Ovary (tissue), 9 donors: ENCODE results near the gene ESYT2. TPM values are rescaled to one million over a fixed set of nuclear protein-coding genes. Genes with fewer than 3 reads are reported as not detected.

Source experiments
- DNase-seq, 5 donors: peaks; one replicate each; pipeline ENCODE4 v3.0.0-alpha.2; 2019 to 2020
- H3K27ac ChIP-seq, 2 donors: fragments of 200-600 bp; one replicate each; pipeline versions ENCODE4 v1.5.1 to v1.8.0; 2019 to 2022
- H3K27me3 ChIP-seq: fragments of 200-600 bp; one replicate; pipeline ENCODE4 v1.8.0; 2022
- H3K36me3 ChIP-seq: fragments of 200-600 bp; sonication (generic); one replicate; pipeline ENCODE4 v1.5.1; 2019
- H3K4me1 ChIP-seq: one replicate; pipeline ENCODE4 v1.8.1; 2013; ENCODE audit warnings: mild to moderate bottlenecking, moderate library complexity; ENCODE audit not compliant: insufficient read depth
- H3K4me3 ChIP-seq: fragments of 200-600 bp; sonication (generic); one replicate; pipeline ENCODE4 v1.5.1; 2017
- H3K9me3 ChIP-seq, 2 donors: fragments of 200-600 bp in 1 of 2; sonication (generic) in 1 of 2; one replicate each; pipeline versions ENCODE4 v1.5.1 to v1.8.1; 2013 to 2019; ENCODE audit warnings: mild to moderate bottlenecking in 1 of 2, moderate library complexity in 1 of 2
- EP300 ChIP-seq: sonication (generic); formaldehyde crosslinking; IDR thresholded peaks from one replicate; pipeline ENCODE4 v1.6.1; 2017; ENCODE audit warnings: antibody characterized with exemption
- POLR2A ChIP-seq: fragments of 450-650 bp; IDR thresholded peaks from one replicate; pipeline ENCODE4 v1.6.1; 2017; ENCODE audit warnings: antibody characterized with exemption, mild to moderate bottlenecking, moderate library complexity
- WGBS, 3 donors: extraction: QIAGEN DNeasy Blood & Tissue Kit in 1 of 3; methylation state at CpG; one replicate each; pipeline versions ENCODE4 v1.1.5 to v1.1.7; 2013 to 2017; 5-methylcytosine and 5-hydroxymethylcytosine counted together
- intact Hi-C, 4 donors: fragments of 100-400 bp; cut with DNase I; formaldehyde crosslinking; loops; one replicate each; pipeline versions ENCODE4 v1.11.0 to v1.15.1; 2022 to 2023
- polyA plus RNA-seq, 2 donors: library from polyadenylated mRNA; stranded (reverse); fragments of 200-250 nt in 1 of 2; fragments of 350-450 nt in 1 of 2; fragmentation: Illumina TruSeq in 1 of 2; extraction: RNeasy Lipid Tissue Mini Kit (QIAGEN cat#74804) in 1 of 2; gene quantifications; one replicate each; pipeline ENCODE4 v1.2.3, GENCODE V29; 2013 to 2014
- total RNA-seq, 7 donors: library from RNA; depleted of rRNA in 2 of 7; stranded (reverse); fragments of >200 nt in 2 of 7; fragmentation: NEBNext Ultra II Directional in 3 of 7; extraction: Animal tissue kit (Norgen Biotek cat#: 25700) in 3 of 7; gene quantifications; one replicate each; pipeline versions ENCODE4 v1.1.0 to v1.2.4, GENCODE V29; 2016 to 2023
- TF ChIP-seq, protein P1 (sequence below), 3 donors: fragments of 450-650 bp in 2 of 3; fragments of 200-600 bp in 1 of 3; IDR thresholded peaks; one replicate each; pipeline versions ENCODE4 v1.5.1 to v1.8.0; 2016 to 2022; ENCODE audit warnings: antibody characterized with exemption in 3 of 3, mild to moderate bottlenecking in 1 of 3
- donor health status: DM: no; HTN: no; CAD: no; lungs with moderate emphysema.
- donor health status: DM: no; HTN: no; CAD: no.
- donor health status: Bipolar disorder and iron deficiency.
- donor health status: DM: yes; HTN: yes; CAD: no.
- donor health status: DM: no; HTN: no; CAD: no.
- donor health status: DM: yes; HTN: yes; CAD: no.

Gene ESYT2
- total and polyA plus RNA-seq, 9 donors, result 42.7 to 147 (median 91.6) TPM

DNA sequence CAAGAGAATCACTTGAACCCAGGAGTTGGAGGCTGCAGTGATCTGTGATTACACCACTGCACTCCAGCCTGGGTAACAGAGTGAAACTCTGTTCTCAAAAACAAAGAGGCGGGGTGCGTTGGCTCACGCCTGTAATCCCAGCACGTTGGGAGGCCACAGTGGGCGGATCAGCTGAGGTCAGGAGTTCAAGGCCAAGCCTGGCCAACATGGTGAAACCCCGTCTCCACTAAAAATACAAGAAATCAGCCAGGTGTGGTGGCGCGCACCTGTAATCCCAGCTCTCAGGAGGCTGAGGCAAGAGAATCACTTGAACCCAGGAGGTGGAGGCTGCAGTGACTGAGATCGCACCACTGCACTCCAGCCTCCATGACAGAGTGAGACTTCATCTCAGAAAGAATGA lies 82.4 kb downstream of the ESYT2 start:
- Histone ChIP-seq H3K9me3 (no peaks in the 10 kb centered on the region), H3K4me1 (peaks cover 3% of the 10 kb centered on the region), H3K27me3 (no peaks in the 10 kb centered on the region), H3K36me3 (no peaks in the 10 kb centered on the region), H3K27ac (no peak overlapping the region), H3K4me3 (no peak overlapping the region)
- no peak for DNase-seq
- intact Hi-C loops, result no loop called here
- TF ChIP-seq, protein P1, sequence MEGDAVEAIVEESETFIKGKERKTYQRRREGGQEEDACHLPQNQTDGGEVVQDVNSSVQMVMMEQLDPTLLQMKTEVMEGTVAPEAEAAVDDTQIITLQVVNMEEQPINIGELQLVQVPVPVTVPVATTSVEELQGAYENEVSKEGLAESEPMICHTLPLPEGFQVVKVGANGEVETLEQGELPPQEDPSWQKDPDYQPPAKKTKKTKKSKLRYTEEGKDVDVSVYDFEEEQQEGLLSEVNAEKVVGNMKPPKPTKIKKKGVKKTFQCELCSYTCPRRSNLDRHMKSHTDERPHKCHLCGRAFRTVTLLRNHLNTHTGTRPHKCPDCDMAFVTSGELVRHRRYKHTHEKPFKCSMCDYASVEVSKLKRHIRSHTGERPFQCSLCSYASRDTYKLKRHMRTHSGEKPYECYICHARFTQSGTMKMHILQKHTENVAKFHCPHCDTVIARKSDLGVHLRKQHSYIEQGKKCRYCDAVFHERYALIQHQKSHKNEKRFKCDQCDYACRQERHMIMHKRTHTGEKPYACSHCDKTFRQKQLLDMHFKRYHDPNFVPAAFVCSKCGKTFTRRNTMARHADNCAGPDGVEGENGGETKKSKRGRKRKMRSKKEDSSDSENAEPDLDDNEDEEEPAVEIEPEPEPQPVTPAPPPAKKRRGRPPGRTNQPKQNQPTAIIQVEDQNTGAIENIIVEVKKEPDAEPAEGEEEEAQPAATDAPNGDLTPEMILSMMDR (IDR thresholded peaks at IDR 0.05), result no peak
- no peak for TF ChIP-seq EP300
- no peak for TF ChIP-seq POLR2A
- WGBS, 3 donors, result 75 to 80% (median 79%) methylated on average over 9 of the region's 9 CpGs

DNA sequence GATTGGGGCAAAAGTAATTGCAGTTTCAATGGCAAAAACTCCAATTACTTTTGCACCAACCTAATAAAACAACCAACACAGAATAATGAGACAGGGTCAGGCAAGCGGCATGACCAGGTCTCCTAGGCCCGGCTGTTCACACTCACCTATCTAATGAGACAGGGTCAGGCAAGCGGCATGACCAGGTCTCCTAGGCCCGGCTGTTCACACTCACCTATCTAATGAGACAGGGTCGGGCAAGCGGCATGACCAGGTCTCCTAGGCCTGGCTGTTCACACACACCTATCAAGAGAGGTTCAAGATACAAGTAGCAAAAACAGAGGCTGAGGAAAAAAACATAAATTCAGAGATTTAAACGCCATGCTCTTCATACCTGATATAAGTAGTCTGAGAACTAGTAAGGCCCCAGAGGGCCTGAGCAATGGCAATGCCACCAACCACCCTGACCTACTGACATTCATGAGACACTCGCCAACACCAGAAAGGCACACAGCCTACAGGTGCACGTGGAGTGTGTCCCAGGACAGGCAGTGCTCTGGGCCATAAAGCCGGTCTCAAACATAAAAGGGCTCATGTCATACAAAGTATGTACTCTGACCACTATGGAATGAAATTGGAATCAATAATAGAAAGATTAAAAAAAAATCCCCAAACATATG lies 84.1 kb downstream of the ESYT2 start:
- Histone ChIP-seq H3K4me3 (no peak overlapping the region), H3K36me3 (no peaks in the 10 kb centered on the region), H3K27me3 (no peaks in the 10 kb centered on the region), H3K4me1 (peaks cover 5% of the 10 kb centered on the region), H3K9me3 (no peaks in the 10 kb centered on the region), H3K27ac (no peak overlapping the region)
- TF ChIP-seq, protein P1 (IDR thresholded peaks at IDR 0.05), result no peak
- TF ChIP-seq POLR2A (no peak), EP300 (no peak)
- no peak for DNase-seq
- intact Hi-C loops, result no loop called here
- 36 to 68% (median 56%) methylated on average over 10 of the region's 10 CpGs for WGBS, 3 donors

DNA sequence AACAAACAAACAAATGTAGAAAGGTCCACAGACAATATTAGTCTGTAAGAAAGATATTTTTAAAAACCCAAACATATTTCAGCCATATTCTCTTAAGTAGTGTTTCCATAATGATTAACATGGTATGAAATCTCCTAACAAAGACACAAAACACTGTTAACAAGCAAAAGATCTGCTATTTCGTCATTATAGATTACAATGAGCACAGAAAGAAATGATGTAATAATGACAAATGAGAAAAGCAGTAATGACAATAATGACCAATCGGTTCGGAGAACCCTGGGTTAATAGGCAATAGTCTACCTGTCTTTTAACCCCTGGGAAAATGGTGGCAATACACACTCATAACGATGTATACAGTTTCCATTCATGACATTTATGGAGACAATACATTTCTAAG lies 85.2 kb downstream of the ESYT2 start:
- Histone ChIP-seq H3K27me3 (no peaks in the 10 kb centered on the region), H3K36me3 (no peaks in the 10 kb centered on the region), H3K27ac (no peak overlapping the region), H3K4me3 (no peak overlapping the region), H3K9me3 (no peaks in the 10 kb centered on the region), H3K4me1 (peaks cover 5% of the 10 kb centered on the region)
- intact Hi-C loops, result no loop called here
- no peak for DNase-seq
- WGBS, 3 donors, result 82 to 94% (median 85%) methylated on average over 4 of the region's 4 CpGs
- TF ChIP-seq POLR2A, result no peak
- TF ChIP-seq, protein P1 (IDR thresholded peaks at IDR 0.05), result no peak
- no peak for TF ChIP-seq EP300

- Histone ChIP-seq H3K27ac (no peak overlapping the region), H3K36me3 (no peaks in the 10 kb centered on the region), H3K9me3 (no peaks in the 10 kb centered on the region), H3K4me3 (no peak overlapping the region), H3K4me1 (peaks cover 5% of the 10 kb centered on the region), H3K27me3 (no peaks in the 10 kb centered on the region)
- DNase-seq, result no peak
- WGBS, 3 donors, result 85 to 93% (median 90%) methylated on average over 17 of the region's 17 CpGs
- intact Hi-C loops, result no loop called here
- TF ChIP-seq, protein P1 (IDR thresholded peaks at IDR 0.05), result no peak
- TF ChIP-seq EP300, result no peak
- TF ChIP-seq POLR2A, result no peak
These were observed 86.1 kb downstream of the ESYT2 start for GRCh38 chr7:158743219-158743618.
